Suprapubic skin (tissue), 3 donors: ENCODE results near the gene HBEGF.

ENCODE experiments used
- EP300 ChIP-seq: sonication (generic); formaldehyde crosslinking; IDR thresholded peaks from one replicate; pipeline ENCODE4 v1.6.1; 2017; ENCODE audit warnings: antibody characterized with exemption
- TF ChIP-seq, protein P1 (sequence below), 2 donors: fragments of 200-600 bp in 1 of 2; fragments of 450-650 bp in 1 of 2; sonication (generic) in 1 of 2; IDR thresholded peaks; one replicate each; pipeline ENCODE4 v1.5.1; 2016 to 2019; ENCODE audit warnings: antibody characterized with exemption in 2 of 2, mild to moderate bottlenecking in 1 of 2, moderate library complexity in 1 of 2

DNA sequence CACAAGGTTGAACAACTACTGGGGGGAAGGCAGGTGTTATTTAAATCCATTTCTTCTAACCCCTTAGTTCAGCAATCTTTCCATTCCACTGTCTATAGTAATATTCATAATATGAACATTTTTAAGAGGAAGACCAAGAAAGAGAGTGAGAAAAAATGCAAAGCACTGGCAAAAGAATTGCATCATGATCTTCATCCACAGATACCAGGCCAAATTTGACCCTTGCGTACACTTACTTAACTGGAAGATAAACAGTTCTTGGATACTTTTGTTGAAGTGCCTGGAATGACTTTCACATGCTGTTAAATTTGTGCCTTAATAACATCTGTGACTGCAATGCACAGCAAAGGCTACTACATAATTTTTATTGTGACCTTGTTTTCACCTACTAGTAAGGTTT is 45.3 kb downstream of the HBEGF start:
- TF ChIP-seq, protein P1, sequence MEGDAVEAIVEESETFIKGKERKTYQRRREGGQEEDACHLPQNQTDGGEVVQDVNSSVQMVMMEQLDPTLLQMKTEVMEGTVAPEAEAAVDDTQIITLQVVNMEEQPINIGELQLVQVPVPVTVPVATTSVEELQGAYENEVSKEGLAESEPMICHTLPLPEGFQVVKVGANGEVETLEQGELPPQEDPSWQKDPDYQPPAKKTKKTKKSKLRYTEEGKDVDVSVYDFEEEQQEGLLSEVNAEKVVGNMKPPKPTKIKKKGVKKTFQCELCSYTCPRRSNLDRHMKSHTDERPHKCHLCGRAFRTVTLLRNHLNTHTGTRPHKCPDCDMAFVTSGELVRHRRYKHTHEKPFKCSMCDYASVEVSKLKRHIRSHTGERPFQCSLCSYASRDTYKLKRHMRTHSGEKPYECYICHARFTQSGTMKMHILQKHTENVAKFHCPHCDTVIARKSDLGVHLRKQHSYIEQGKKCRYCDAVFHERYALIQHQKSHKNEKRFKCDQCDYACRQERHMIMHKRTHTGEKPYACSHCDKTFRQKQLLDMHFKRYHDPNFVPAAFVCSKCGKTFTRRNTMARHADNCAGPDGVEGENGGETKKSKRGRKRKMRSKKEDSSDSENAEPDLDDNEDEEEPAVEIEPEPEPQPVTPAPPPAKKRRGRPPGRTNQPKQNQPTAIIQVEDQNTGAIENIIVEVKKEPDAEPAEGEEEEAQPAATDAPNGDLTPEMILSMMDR (IDR thresholded peaks at IDR 0.05): no peak
- no peak for TF ChIP-seq EP300
